T1000 (cell line): ENCODE results near the gene NLGN2.
"Not testable (repeated sequence)": the region's sequence is repeated elsewhere in the genome, so short reads cannot be mapped to it uniquely, and the experiment has no call there.

Source experiments
- DNase-seq: peaks from one replicate; lab custom pipeline; 2025; ENCODE audit warnings: mixed read lengths; lab: John Stamatoyannopoulos, UW

NLGN2 gene

DNA sequence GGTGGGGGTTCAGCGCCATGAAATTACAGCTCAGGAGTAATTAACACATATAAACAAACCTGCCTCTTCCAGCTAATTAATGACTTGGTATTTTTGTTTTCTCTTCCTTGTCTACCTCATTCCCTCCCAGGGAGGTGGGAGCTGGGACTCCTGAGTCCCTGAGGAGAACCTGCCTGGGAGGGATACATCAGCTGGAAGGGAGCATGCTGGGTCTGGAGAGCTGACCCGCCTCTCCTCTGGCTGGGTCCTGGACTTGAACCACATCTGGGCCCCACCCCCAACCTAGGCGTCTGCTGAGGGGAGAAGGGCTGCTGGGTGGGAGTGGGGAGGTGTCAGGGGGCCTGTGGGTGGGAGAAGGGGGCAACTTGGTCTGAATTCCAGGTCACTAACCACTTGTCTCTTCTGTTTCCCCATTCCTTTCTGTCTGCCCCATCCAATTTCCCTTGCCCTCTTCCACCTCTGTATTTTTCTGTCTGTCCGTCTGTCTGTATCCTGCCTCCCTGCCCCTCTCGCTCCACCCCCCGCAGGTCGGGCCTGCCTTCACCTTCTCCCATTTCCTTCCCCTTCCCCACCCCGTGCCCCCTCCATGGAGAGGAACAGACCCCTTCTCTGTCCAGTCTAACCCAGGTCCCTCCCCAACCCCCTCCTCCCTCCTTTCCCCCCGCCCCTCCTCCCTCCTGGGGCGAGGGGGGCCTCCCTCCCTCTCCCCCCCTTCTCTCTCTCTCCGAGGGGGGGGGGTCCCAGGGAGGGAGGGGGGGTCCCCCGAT lies at the start of gene NLGN2:
TSS of gene NLGN2 (plus strand) at position 361 of the 767 bp plus-strand sequence. CDS start 411 bp downstream, outside the sequence.
- no peak for DNase-seq

GRCh38 chr17:7361906-7362305 lies 45.7 kb upstream of the NLGN2 start:
- DNase-seq, result no peak

- DNase-seq, result no peak
Measured at GRCh38 chr17:7363311-7363710, 44.3 kb upstream of the NLGN2 start.

DNA sequence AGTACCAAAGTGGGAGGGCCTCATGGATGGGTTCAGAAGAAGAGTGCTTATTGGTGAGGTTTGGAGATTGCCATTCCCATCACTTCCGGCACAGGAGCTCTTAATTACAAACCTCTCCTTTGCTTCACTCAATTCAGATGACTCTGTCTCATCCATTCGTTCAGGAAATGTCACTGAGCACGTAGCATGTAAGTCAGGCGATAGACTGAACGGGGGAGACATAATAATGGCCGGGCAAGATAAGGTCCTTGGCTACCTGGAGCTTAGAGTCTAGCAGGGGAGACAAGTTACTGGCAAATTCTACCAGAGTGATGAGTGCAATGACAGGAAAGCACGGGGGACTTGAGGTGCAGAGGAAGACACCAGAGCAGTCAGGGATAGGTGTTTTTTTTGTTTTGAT lies 41.7 kb upstream of the NLGN2 start:
- not testable (repeated sequence) for DNase-seq

DNA sequence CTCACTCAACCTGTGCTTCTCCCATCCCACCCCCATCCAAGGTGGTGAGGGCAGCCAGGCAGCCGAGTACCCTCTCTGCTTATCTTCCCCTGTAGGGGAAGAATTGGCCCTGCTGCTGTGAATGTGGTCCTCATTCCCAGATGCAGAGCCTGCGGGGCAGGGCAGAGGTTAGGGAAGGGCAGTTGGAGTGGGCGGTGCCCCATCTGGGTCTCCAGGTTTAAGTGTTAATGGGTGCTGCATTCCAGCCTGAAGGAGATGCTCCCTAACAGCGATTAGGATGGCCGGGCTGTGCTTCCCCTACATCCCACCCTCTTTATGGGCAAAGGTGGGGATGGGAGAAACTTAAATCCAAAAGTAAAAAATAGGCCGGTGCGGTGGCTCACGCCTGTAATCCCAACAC lies 40.6 kb upstream of the NLGN2 start:
- no peak for DNase-seq

- no peak for DNase-seq
Measured at GRCh38 chr17:7367918-7368598, 39.6 kb upstream of the NLGN2 start.

DNA sequence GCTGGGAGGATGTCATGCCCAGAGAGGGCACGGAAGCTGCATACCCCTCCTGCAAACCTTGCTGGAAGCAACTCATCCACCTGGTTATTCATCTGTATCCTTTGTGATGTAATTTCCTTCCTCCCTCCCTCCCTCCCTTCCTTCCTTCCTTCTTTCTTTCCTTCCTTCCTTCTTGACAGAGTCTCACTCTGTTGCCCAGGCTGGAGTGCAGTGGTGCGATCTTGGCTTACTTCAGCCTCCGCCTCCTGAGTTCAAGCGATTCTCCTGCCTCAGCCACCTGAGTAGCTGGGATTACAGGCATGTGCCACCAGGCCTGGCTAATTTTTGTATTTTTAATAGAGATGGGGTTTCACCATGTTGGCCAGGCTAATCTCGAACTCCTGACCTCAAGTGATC lies 39.0 kb upstream of the NLGN2 start:
- DNase-seq, result not testable (repeated sequence)

GRCh38 chr17:7369825-7370224 lies 37.8 kb upstream of the NLGN2 start:
- no peak for DNase-seq

- no peak for DNase-seq
Measured at GRCh38 chr17:7370853-7371252, 36.8 kb upstream of the NLGN2 start.

DNA sequence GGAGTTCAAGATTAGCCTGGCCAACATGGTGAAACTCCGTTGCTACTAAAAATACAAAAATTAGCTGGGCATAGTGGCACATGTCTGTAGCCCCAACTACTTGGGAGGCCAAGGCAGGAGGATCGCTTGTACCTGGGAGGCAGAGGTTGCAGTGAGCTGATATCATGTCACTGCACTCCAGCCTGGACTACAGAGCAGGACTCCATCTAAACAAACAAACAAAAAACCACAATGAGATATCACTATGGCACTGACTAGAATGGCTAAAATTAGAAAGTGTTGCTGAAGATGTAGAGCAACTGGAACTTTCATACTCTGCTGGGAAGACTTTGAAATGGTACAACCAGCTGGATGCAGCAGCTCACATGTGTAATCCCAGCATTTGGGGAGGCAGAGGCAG lies 33.3 kb upstream of the NLGN2 start:
- no peak for DNase-seq

- DNase-seq, result no peak
Measured at GRCh38 chr17:7379134-7379533, 28.5 kb upstream of the NLGN2 start.

- DNase-seq, result no peak
Measured at GRCh38 chr17:7380321-7380720, 27.3 kb upstream of the NLGN2 start.

DNA sequence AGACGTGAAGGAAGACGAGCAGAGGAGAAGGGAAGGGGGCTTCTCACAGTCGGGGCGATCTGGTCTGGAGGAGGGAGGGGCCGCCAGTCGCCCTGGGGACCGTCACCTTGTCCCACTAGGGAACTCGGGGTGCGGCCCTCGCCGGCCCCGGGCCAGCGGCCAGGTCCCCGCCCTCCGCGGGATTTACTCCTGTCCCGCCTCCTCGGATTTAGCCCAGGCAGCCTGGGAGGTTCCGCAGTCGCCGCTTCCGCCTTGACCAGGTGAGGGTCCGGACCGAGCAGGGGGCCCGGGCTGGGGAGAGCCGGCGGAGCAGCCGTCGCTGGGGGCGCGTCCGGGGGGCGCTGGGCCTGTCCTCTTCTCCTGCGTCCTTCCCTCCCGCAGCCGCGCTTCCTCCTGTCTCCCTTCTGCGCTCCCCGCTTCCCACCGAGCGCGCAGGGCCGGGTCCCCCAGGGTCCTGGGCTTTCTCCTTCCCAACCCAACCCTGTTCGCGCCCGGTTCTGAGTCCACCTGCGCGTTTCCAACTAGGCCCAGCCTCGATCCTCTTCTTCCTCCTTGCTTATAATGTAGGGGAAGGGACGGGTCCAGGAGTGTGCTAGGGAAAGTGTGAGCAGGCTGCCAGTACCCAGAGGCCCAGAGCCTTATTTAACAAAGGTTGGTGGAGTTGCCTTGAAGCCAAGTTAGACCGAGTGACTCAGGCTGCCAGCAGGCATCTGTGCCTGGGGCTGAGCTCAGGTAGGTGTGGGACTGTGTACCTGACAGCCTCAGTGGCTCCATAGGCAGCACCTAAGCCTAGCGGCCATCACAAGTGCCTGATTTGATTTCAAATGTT lies 26.6 kb upstream of the NLGN2 start, which contains the start of gene TNK1:
TSS of gene TNK1 (plus strand) at position 235 of the 829 bp plus-strand sequence. CDS start 1,838 bp downstream, outside the sequence.
- no peak for DNase-seq

DNA sequence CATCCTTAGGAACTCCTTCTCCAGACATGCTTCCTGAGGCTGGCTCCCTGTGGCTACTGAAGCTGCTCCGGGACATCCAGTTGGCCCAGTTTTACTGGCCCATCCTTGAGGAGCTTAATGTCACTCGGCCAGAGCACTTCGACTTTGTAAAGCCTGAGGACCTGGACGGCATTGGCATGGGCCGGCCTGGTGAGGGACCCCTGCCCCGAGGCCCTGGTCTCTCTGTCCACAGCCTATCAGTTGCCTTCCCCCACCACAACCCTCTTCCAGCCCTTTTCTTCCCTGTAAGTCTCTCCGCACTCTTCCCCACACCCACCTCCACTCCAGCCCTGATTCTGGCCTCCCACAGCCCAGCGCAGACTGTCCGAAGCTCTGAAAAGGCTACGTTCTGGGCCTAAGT lies 24.7 kb upstream of the NLGN2 start:
- DNase-seq, result no peak

DNA sequence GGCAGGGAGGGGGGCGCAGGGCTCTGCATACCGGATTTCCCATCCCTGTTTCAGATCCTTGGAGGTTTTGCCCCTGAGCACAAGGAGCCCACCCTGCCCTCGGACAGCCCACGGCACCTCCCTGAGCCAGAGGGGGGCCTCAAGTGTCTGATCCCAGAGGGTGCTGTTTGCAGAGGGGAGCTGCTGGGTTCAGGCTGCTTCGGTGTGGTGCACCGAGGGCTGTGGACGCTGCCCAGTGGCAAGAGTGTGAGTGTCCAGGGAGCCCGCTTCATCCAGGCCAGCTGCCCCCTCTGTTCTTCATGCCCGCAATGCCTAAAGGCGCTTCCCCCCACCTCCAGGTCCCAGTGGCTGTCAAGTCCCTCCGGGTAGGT lies 24.3 kb upstream of the NLGN2 start:
- no peak for DNase-seq

- DNase-seq, result no peak
Measured at GRCh38 chr17:7383742-7384488, 23.7 kb upstream of the NLGN2 start.

DNA sequence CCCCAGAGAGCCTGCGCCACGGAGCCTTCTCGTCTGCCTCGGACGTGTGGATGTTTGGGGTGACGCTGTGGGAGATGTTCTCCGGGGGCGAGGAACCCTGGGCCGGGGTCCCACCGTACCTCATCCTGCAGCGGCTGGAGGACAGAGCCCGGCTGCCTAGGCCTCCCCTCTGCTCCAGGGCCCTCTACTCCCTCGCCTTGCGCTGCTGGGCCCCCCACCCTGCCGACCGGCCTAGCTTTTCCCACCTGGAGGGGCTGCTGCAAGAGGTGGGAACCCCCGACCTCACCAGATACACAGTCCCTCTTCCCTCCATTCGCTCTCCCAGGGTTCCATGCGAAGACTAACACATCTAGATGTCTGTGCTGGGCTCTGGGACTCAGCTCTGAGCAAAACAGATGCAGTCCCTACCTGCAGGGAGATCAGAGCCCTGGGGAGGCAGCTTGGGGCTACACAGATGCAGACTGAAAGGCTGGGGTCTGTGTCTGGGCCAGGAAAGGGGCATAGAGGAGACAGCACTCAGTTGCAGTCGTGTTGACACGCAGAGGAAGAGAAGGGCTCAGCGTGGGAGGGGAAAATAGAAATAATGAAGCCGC lies 23.1 kb upstream of the NLGN2 start:
- no peak for DNase-seq

- DNase-seq, result no peak
Measured at GRCh38 chr17:7388856-7389255, 18.8 kb upstream of the NLGN2 start.

GRCh38 chr17:7389924-7390910 lies 17.4 kb upstream of the NLGN2 start:
- DNase-seq, result no peak

- no peak for DNase-seq
Measured at GRCh38 chr17:7391307-7391706, 16.3 kb upstream of the NLGN2 start.
